HCT116 (cell line): ENCODE measurements around the gene EPS15. TPM values are rescaled to one million over a fixed set of nuclear protein-coding genes. Genes with fewer than 3 reads are reported as not detected.

ENCODE experiments used
- ATAC-seq: fragments of 200-7000 bp; cut with Tn5 transposase; 2 replicates; pipeline ENCODE4 v1.9.1; 2020; ENCODE audit warnings: mild to moderate bottlenecking, moderate library complexity
- BruUV-seq: library from RNA; stranded (reverse); fragments of 400-500 nt; replicated peaks from 2 replicates; lab custom pipeline; 2021; lab: Mats Ljungman, UMichigan
- CTCF ChIA-PET: fragments of 300-600 bp; sonication (Branson Sonifier 250); formaldehyde crosslinking; loops from one replicate; lab custom pipeline; 2021; ENCODE audit warnings: antibody characterized with exemption; lab: Charles Lee
- POLR2A ChIA-PET: fragments of 300-600, 350-600 bp; sonication (Branson Sonifier 250); formaldehyde crosslinking; loops from one replicate; lab custom pipeline; 2021; ENCODE audit warnings: antibody characterized with exemption; lab: Charles Lee
- RAD21 ChIA-PET, 2 experiments: fragments of 300-600 bp; sonication (Branson Sonifier 250); formaldehyde crosslinking; loops; one replicate each; lab custom pipeline; 2023; ENCODE audit warnings: low total read pairs in 2 of 2; ENCODE audit not compliant: uncharacterized antibody in 2 of 2, unreplicated experiment in 2 of 2, low non-redundant PET in 1 of 2; lab: Charles Lee
- DNase-seq: peaks from one replicate; pipeline ENCODE4 v3.0.0-alpha.2; 2010; ENCODE audit warnings: low read depth, low spot score
- H2AFZ ChIP-seq: fragments of 200-600 bp; shearing (Covaris generic), sonication (generic); 2 replicates; pipeline ENCODE4 v1.6.1; 2017; ENCODE audit warnings: low read depth, mixed run types, mixed read lengths, antibody characterized with exemption, low read length; ENCODE audit not compliant: poor library complexity, severe bottlenecking
- H3K27ac ChIP-seq: 2 replicates; pipeline ENCODE4 v1.5.1; 2012; ENCODE audit warnings: low read depth, low read length
- H3K27me3 ChIP-seq: fragments of 200-600 bp; sonication (generic); 2 replicates; pipeline ENCODE4 v1.6.1; 2016; ENCODE audit warnings: mixed run types, low read length, mixed read lengths; ENCODE audit not compliant: insufficient read depth
- H3K36me3 ChIP-seq, 2 experiments: fragments of 200-500 bp in 1 of 2; fragments of 200-600 bp in 1 of 2; sonication (Bioruptor generic) in 1 of 2; sonication (generic) in 1 of 2; 2 replicates each; pipeline versions ENCODE4 v1.5.1 to v1.6.1; 2014 to 2016; ENCODE audit warnings: low read length in 2 of 2, inconsistent platforms in 1 of 2, mixed read lengths in 1 of 2, mixed run types in 1 of 2; ENCODE audit not compliant: insufficient read depth in 2 of 2, control insufficient read depth in 1 of 2
- H3K4me1 ChIP-seq, 2 experiments: fragments of 200-600 bp in 1 of 2; sonication (generic) in 1 of 2; 2 replicates each; pipeline versions ENCODE4 v1.5.1 to v1.6.1; 2012 to 2017; ENCODE audit warnings: low read length in 2 of 2, inconsistent platforms in 1 of 2, mild to moderate bottlenecking in 1 of 2, mixed read lengths in 1 of 2, mixed run types in 1 of 2, moderate library complexity in 1 of 2; ENCODE audit not compliant: insufficient read depth in 2 of 2, control insufficient read depth in 1 of 2
- H3K4me2 ChIP-seq: fragments of 200-600 bp; sonication (generic); 2 replicates; pipeline ENCODE4 v1.6.1; 2017; ENCODE audit warnings: mixed run types, low read length, mixed read lengths
- H3K4me3 ChIP-seq, 2 experiments: fragments of 200-600 bp in 1 of 2; sonication (generic) in 1 of 2; replicated peaks in 1 of 2; 2 replicates each; pipeline ENCODE4 v1.5.1; 2011 to 2016; ENCODE audit warnings: low read length in 2 of 2, control low read depth in 1 of 2, low read depth in 1 of 2, mild to moderate bottlenecking in 1 of 2, mixed read lengths in 1 of 2, mixed run types in 1 of 2
- H3K79me2 ChIP-seq: fragments of 200-600 bp; sonication (generic); 2 replicates; pipeline ENCODE4 v1.6.1; 2017; ENCODE audit warnings: mild to moderate bottlenecking, mixed run types, low read length, moderate library complexity, mixed read lengths; ENCODE audit not compliant: insufficient read depth
- H3K9ac ChIP-seq: fragments of 200-600 bp; sonication (generic); 2 replicates; pipeline ENCODE4 v1.6.1; 2016; ENCODE audit warnings: low read length, mixed read lengths
- H3K9me2 ChIP-seq: fragments of 200-600 bp; sonication (generic), shearing (Covaris generic); 2 replicates; pipeline ENCODE4 v1.6.1; 2017; ENCODE audit warnings: mixed run types, mild to moderate bottlenecking, moderate library complexity; ENCODE audit not compliant: insufficient read depth
- H3K9me3 ChIP-seq, 2 experiments: fragments of 200-500 bp in 1 of 2; fragments of 200-600 bp in 1 of 2; sonication (Bioruptor generic) in 1 of 2; sonication (generic) in 1 of 2; 2 replicates each; pipeline ENCODE4 v1.6.1; 2014 to 2017; ENCODE audit warnings: low read length in 2 of 2, mixed read lengths in 2 of 2, inconsistent platforms in 1 of 2, low read depth in 1 of 2, mild to moderate bottlenecking in 1 of 2, mixed run types in 1 of 2, moderate library complexity in 1 of 2; ENCODE audit not compliant: control insufficient read depth in 1 of 2, insufficient read depth in 1 of 2
- H4K20me1 ChIP-seq: fragments of 200-600 bp; sonication (generic), shearing (Covaris generic); 2 replicates; pipeline ENCODE4 v1.6.1; 2017; ENCODE audit warnings: mixed run types, mild to moderate bottlenecking, moderate library complexity; ENCODE audit not compliant: insufficient read depth
- EGR1 ChIP-seq: IDR thresholded peaks from 2 replicates; pipeline ENCODE4 v1.6.1; 2012; ENCODE audit warnings: low read depth
- EZH2 ChIP-seq: fragments of 200-600 bp; sonication (generic); IDR thresholded peaks from 2 replicates; pipeline ENCODE4 v1.6.1; 2017; ENCODE audit warnings: antibody characterized with exemption, mixed run types
- EZH2phosphoT487 ChIP-seq: fragments of 200-600 bp; IDR thresholded peaks from 2 replicates; pipeline ENCODE4 v1.6.1; 2018; ENCODE audit warnings: antibody characterized with exemption, borderline replicate concordance
- JUND ChIP-seq: IDR thresholded peaks from 2 replicates; pipeline ENCODE4 v1.6.1; 2012
- MAX ChIP-seq: IDR thresholded peaks from 2 replicates; pipeline ENCODE4 v1.6.1; 2012
- POLR2AphosphoS5 ChIP-seq: IDR thresholded peaks from 2 replicates; pipeline ENCODE4 v1.6.1; 2011; ENCODE audit warnings: mild to moderate bottlenecking, low read depth, low read length, moderate library complexity
- REST ChIP-seq: IDR thresholded peaks from 2 replicates; pipeline ENCODE4 v1.6.1; 2012; ENCODE audit warnings: low read depth
- SIN3A ChIP-seq: IDR thresholded peaks from 2 replicates; pipeline ENCODE4 v1.6.1; 2012; ENCODE audit warnings: low read depth
- SP1 ChIP-seq: IDR thresholded peaks from 2 replicates; pipeline ENCODE4 v1.6.1; 2012; ENCODE audit warnings: low read depth
- SRF ChIP-seq: IDR thresholded peaks from 2 replicates; pipeline ENCODE4 v1.6.1; 2012; ENCODE audit warnings: low read depth
- TCF7L2 ChIP-seq: IDR thresholded peaks from 2 replicates; pipeline ENCODE4 v1.7.0; 2011; ENCODE audit warnings: borderline replicate concordance, inconsistent platforms; ENCODE audit not compliant: insufficient read depth, insufficient read length; ENCODE audit errors: extremely low read depth
- YY1 ChIP-seq: IDR thresholded peaks from 2 replicates; pipeline ENCODE4 v1.6.1; 2011; ENCODE audit warnings: low read length, low read depth, moderate library complexity, mild to moderate bottlenecking; ENCODE audit not compliant: insufficient replicate concordance; ENCODE audit errors: extremely low read depth
- ZBTB33 ChIP-seq: IDR thresholded peaks from 2 replicates; pipeline ENCODE4 v1.6.1; 2011; ENCODE audit warnings: mild to moderate bottlenecking, low read length, moderate library complexity; ENCODE audit not compliant: insufficient replicate concordance; ENCODE audit errors: extremely low read depth
- ZFX ChIP-seq: fragments of 450-650 bp; IDR thresholded peaks from 2 replicates; pipeline ENCODE4 v1.6.1; 2017
- intact Hi-C: fragments of 100-400 bp; cut with micrococcal nuclease; formaldehyde crosslinking; loops from 2 replicates; pipeline ENCODE4 v1.10.0; 2022
- total RNA-seq: library from RNA; stranded (reverse); gene quantifications from one replicate; pipeline ENCODE4 v1.2.1, GENCODE V29; 2021; ENCODE audit not compliant: unreplicated experiment

EPS15 gene
- total RNA-seq, 1 experiment from 2014 or later: 41.2 TPM

GRCh38 chr1:51325878-51326755 lies 192.9 kb downstream of the EPS15 start (continued):
- TF ChIP-seq ZBTB33: no peak

GRCh38 chr1:51325391-51325790 lies 193.7 kb downstream of the EPS15 start:
- Histone ChIP-seq H3K27ac (no peak overlapping the region), H3K4me2 (peak overlapping the region; percentile 21; the same call in 1 of the 2 replicates), H3K4me1 (peaks cover 5 to 27% of the 10 kb centered on the region in 2 experiments; a peak in 3 of 4 replicates), H3K79me2 (peaks cover 2% of the 10 kb centered on the region; the same call in 1 of the 2 replicates), H2AFZ (no peak overlapping the region), H3K4me3 (no peak overlapping the region), H3K9ac (no peak overlapping the region), H4K20me1 (no peaks in the 10 kb centered on the region), H3K27me3 (no peaks in the 10 kb centered on the region), H3K9me2 (no peaks in the 10 kb centered on the region), H3K9me3 (no peaks in the 10 kb centered on the region), H3K36me3 (no peaks in the 10 kb centered on the region)
- TF ChIP-seq SP1 (no peak), JUND (no peak), EGR1 (no peak), REST (no peak), TCF7L2 (no peak), ZFX (no peak), YY1 (no peak), SRF (no peak), POLR2AphosphoS5 (no peak), EZH2 (no peak), MAX (no peak), EZH2phosphoT487 (no peak), SIN3A (no peak), ZBTB33 (no peak)
- POLR2A ChIA-PET: no interaction called here
- RAD21 ChIA-PET: no interaction called here
- CTCF ChIA-PET: no interaction called here
- ATAC-seq (no peak), DNase-seq (no peak)
- no TSS peak for BruUV-seq
- intact Hi-C loops: no loop called here
